GM19043 (cell line): ENCODE data around the gene ZFYVE26.

Source experiments
- ATAC-seq: cut with Tn5 transposase; IDR thresholded peaks from one replicate; pipeline ENCODE4 v1.9.1; 2021; ENCODE audit warnings: low read depth; ENCODE audit not compliant: unreplicated experiment

ZFYVE26 gene

DNA sequence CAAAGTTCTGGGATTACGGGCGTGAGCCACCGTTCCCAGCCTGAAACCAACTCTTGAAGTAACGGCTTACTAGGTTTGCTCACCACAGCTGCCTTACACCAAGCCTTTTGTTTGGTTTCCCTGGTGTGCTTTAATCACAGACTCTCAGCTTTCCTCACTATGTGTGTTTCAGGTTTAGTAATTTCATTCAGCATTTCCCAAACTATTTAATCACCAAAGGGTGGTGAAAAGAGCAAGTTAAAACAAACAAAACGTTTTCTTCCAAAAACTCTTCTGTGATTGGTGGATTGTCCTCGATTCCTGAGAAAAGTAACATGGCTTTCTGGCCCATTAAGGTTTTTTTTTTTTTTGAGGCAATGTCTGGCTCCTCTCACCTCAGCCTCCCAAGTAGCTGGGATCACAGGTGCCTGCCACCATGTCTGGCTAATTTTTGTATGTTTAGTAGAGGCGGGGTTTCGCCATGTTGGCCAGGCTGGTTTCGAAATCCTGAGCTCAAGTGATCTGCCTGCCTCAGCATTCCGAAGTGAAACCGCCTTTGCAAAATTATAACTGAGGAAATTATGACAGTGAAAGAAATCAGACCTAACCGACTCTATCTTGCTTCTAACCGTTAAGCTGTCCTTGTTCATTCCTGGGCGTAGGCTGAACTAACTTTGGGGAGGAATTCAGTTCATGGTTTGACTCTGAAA, 1.5 kb upstream of the ZFYVE26 start:
- ATAC-seq: no peak

DNA sequence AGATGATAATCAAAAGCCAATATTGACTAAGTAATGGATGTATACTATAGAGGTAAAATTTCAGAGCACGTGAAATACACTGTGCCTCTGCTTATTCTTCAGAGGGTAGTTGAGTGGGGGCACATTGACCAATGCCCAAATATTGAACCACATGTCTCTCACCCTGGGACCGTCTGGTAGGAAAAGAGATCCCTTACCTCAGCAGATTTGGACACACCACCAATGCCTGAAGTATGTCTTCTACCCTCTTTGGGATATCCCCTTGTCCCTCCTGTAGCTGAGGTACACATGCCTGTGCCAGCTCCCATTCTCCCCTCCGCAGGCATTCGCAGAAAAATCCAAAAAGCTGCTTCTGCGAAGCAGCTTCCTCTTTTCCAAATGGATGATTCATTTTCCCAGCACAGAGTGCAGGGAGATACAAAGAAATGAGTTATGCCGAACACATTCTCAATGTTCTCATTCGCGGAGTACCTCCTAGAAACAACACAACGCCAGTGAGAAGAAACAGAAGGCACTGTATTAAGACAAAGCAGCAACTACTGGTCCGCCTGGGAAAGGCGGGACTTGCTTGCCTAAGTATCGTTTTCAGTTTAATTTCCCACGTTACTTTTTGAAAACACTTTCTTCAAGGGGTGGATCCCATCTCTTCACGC, 691 bp downstream of the ZFYVE26 start:
- ATAC-seq: no peak

DNA sequence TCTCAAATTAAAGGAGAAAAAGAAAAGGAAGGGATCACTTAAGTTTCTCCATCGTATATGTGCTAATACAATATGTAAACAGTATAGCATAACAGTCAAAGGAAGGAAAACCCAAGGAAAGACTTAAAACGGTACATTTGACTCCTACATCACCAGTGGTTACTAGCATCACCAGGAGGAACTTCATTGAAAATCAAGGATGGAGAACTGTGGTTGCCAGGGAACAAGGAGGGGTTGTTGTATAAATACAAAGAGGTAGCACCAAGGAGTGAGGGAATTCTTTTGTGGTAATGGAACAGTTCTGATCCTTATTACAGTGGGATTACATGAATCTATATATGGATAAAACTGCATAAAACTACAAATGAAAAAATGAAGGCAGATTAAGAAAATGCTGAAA, 1.6 kb downstream of the ZFYVE26 start:
- no peak for ATAC-seq

DNA sequence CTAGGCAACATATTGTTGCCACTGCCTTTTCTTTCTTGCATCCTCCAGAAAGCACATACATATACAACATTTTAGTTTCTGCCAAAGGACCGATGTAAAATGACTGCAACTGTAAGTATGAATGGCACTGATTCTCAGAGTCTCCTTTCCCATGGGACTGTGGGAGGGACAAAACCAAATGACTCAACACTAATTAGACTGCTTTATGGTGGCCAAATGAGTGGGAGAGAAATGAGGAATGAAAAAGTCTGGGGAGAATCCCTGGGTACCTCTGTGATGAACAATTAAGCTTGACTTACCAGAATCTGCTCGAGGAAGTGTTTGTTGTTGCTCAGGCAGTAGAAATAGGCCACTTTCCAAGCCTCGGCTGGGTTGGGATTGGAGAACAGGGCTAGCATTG, 10.1 kb downstream of the ZFYVE26 start:
- ATAC-seq: no peak

DNA sequence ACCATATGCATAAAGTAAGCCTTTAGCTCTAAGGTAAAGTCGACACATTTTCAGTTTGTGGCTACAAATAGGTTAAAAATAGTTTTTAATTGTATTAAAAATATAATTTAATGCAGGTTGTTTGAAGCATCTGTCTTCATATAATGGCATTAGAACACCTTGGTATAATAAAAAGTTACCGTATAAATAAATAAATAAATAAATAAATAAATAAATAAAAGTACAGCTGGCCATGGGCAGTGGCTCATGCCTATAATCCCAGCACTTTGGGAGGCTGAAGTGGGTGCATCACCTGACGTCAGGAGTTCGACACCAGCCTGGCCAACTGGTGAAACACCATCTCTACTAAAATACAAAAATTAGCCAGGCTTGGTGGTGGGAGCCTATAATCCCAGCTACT, 15.6 kb downstream of the ZFYVE26 start:
- no peak for ATAC-seq

DNA sequence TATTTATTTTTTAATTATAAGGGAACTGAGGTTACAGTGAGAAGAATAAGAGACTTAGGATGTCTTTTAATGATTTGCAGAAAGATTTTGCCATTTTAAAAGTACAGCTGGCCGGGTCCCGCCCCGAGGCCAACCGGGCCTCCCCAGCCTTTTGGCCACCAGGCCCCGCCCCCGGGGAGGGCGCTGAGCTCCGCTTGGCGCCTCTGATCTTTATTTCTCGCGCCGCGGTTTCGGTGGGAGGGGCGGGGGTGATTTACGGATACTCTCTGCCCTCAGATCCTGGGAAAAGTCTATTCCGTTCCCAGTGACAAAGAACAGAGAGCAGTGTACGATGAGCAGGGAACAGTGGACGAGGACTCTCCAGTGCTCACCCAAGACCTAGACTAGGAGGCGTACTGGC, 17.7 kb downstream of the ZFYVE26 start:
- no peak for ATAC-seq

DNA sequence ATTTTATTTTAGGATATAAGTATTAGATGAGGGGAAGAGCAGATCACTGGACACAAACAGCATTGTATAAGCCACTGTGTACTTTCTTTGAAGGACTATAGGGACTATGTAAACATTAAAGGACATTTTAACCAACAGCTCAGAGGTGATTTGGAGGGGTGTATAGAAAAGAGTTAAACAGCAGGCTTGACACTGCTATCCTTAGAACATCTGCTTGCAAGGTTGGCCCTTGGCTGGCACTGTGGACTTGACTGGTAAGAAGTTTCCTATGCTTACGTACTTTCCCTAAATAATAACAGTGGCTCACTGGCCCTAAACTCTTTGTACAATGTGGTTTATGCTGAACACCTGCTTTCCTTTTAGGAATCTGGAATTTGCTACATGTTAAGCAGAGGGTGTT, 28.7 kb downstream of the ZFYVE26 start:
- no peak for ATAC-seq

DNA sequence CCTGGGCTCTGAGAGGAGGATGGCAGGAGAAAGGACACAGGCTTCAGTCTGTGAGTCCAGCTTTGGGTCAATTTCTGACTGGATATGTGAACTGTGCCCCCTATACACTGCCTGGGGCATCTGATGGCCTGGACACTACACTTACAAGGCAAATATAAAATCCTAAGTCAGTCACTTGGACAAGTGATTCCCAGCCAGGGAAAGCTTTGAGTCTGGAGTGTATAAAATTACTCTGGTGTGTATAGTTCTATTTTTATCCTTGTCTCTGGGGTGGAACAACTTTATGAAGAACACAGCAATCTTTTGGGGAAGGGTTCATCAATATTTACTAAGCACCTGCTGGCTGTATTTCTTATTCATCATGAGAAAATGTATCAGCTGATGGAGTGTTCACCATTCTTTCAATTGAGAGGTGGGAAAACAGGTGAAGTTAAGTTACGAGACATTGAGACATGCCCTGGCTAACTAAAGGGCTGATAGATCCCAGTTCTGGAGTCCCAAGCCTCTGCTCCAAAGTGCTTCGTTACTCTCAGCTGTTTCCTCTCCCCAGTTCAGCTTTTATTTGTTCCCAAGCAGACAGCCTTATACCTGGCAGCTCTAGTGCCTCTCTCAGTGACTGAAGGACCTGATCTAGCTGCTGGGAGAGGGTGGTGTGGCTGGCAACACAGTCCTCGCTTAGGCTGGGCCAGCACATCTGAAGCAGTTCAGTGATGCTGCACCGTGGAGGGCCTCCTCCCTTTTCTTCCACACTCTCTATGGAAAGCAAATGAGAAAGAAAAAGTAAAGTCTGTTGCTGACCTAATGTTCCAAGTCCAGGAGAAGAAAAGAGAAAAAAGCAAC, 30.9 kb downstream of the ZFYVE26 start:
- no peak for ATAC-seq

DNA sequence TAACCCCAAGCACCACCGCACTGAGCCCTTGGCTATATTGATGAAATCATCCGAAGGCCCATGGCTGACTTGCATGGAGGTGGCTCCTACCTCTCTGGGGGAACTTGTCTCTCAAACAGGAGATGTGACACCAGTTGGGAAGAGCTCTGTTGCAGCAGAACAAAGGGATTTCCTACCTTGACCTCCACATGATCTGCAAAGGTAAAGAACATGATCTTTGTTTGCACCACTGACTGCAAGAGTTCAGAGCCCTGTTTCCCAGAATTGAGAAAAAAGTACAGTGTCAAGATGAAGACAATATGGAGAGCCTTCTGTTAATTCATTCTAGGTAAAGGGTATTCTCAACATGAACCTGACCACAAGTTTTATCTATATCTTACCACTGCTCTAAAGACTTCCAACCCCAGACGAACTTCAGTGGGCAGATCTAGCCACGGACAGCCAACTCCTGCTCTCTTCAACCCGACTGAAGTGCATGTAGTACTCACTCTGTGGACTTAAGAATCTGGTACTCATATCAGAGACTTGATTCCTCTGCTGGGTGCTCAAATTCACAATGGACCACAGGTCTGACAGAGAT, 32.1 kb downstream of the ZFYVE26 start:
- ATAC-seq: no peak

DNA sequence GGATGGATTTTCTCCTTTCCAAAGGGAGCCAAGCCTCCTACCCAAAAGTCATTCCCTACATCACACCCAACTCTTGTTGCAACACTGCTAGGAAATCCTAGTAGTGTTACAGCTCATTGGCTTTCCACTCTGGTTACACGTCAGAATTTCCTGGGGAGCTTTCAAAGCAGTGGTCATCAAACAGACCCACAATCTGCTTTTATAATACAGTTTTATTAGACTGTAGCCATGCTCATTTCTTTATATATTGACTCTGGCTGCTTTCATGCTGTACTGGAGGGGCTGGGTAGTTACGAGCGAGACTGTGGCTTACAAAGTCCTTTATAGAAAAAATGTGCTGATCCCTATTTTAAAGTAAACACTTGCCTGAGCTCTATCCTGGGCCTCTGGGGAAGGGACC, 34.3 kb downstream of the ZFYVE26 start:
- no peak for ATAC-seq

DNA sequence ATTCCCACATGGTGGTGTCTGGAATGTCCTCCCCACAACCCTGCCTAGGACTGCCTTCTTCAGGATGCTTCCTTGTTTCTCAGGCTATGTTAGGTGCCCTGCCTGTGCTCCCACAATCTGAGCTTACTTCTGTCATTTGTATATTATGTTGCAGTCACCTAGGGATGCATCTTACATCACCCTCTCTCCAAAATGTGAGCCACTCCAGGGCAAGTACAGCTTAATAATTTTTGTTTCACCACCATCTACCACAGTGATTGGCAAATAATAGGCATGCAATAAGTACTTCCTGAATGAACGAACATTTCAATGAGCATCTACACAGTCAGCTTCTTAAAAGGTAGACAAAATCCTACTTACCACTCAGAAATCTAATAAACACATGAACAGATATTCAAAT, 37.6 kb downstream of the ZFYVE26 start:
- ATAC-seq: no peak

DNA sequence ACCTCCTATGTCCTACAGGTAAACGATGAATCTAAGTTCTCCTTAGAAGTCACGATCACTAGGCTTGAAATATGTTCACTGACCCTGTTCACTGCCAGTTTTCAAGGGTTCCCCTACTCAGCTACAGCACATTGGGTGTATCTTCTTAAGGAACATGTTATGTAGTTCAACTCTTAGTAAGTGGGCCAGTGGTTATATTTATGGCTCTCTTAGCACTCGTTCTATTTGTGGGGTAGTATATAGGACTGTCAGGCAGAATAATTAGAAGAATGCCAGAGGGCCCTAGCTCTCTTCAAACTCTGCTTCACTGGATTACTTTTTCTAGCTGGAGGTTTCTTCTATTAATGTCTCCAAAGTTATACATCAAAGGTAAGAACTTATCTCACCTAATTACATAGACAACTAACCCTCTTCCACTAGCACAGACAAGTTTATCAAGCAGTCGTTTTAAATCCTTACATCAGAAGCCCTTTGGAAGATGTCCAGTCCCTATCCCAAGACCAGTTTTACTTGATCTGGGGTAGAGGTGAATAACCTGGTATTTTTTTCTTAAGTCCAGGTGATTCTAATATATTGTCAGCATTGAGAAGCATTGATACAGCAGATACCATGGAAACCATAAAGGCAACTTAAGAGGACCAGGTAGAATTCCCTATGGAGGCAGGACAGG, 39.6 kb downstream of the ZFYVE26 start:
- ATAC-seq: no peak

DNA sequence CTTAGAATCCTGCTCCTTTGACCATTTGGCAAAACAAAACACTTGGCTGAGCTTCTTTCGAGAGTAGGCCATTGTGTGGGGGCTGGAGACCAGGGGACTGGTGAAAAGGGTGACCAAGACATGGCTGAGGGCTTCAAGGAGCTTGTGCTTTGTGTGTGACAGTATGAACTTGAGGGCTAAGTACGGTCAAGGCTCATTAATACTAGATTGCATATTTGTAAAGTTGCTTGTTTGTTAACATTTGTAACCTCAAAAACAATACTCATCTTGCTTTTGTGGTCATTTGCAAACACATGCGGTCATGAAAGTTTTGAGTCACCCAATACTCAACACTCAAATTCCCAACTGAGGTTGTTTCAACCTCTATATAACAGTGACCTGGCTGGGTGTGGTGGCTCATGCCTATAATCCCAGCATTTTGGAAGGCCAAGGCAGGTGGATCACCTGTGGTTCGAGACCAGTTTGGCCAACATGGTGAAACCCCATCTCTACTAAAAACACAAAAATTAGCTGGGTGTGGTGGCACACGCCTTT, 42.5 kb downstream of the ZFYVE26 start:
- no peak for ATAC-seq

DNA sequence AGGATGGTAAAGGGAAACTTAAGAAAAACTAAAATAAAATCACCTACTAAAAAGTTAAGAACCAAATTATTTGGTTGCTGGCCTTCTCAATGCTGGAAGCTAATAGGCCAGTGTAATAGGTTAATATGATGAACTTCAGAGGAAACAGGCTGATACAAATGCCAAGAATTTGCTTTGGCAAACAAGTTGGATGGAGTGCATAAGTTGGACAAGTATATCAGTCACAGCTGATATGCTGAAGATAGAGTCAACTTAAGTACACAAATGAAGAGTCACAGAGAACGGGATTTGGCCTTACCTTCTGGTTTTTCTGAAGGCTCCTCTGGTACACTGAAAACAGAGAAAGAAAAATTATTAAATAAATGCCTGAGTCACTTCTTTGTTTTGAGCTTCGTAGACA, 48.2 kb downstream of the ZFYVE26 start:
- ATAC-seq: no peak

DNA sequence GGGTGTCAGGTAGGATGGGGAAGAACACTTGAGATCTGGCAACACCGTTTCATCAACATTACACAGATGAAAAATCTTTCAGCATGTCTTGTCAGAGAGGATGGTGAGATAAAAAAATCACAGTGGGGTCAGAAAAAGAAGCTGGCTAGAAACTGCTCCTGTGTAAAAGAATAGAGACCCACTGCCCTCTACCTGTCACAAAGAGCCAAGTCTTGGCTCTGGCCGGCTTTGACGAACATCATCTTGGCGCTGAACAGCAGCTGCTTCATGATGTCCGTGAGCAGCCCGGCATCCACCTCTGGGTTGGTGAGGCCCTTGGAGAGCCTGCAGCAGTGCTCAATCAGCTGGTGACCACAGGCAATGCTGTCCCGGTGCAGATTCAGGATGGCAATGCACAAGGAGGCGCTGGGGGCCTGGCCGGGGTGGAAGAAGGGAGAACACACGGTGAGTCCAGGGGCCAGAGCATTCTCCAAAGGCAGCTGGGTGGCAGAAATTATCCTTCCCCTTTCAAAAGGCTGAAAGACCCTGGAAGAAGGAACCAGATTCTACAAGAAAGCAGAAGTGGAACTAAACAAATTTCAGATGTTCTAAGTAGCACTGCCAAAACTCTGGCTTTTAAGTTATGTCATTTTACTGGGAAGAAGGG, 50.2 kb downstream of the ZFYVE26 start:
- no peak for ATAC-seq

DNA sequence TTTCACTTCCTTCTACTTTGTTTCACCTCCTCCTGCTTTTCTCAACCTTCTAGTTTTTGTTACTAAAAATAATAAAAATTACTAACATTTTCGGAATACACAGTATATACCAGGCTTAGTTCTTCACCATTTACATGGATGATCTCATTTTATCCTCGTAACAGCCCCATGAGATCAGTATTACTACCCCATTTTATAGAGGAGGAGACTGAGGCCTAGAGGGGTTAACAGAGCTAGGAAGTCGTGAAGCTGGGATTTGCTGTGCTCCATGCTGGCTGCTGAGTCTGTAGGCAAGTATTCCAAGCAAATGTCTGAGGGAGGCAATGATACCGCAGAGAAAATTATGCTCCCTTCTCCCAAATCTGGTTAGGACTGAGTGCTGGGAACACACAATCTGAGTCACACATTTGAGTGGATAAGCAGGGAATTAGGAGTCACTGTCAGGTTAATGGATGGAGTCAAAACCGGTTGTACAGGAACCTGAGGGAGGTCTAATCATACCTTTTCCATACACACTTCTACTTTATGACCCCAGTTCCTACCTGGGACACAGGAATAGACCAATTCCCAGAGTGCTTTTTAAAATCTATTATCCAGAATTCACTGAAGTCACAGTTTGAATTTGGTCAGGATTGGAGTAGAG, 51.1 kb downstream of the ZFYVE26 start:
- ATAC-seq: no peak

DNA sequence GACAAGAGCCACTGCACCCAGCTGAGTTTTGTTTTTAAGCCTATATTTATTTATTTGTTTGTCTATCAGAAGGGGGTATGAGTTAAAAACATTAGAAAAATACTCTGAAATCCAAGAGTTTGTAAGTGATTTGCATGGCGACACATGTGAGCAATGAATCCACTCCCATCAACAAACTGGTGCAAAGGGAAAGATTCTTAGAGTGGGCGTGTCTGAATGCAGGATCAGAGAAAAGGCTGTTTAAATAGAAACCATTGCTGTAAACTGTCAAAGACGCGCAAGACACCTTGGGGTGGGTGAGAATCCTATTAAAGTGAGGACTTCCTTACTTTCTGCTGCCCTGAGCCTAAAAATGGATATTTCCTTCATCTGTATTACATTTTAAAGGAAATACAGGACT, 51.9 kb downstream of the ZFYVE26 start:
- no peak for ATAC-seq

DNA sequence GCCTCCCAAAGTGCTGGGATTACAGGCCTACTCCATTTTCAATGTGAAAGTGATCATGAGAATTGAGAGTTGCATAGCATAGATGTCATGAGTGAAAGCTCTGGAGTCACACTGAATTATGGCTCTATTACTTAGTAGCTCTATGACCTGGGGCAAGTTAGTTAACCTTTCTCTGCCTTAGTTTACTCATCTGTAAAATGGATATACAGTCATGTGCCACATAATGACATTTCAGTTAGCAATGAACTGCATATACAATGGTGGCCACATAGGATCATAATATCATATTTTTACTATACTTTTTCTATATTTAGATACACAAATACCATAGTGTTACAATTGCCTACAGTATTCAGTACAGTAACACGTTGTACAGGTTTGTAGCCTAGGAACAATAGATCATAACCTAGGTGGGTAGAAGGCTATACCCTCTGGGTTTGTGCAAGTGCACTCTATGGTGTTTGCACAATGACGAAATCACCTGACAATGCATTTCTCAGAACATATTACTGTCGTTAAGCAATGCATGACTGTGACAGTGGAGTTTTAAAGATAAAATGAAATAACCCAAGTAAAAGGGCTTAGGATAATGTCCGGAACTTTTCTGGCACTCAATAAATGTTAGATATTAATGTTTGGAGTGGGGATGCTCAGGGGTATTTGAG, 53.1 kb downstream of the ZFYVE26 start:
- ATAC-seq: no peak

DNA sequence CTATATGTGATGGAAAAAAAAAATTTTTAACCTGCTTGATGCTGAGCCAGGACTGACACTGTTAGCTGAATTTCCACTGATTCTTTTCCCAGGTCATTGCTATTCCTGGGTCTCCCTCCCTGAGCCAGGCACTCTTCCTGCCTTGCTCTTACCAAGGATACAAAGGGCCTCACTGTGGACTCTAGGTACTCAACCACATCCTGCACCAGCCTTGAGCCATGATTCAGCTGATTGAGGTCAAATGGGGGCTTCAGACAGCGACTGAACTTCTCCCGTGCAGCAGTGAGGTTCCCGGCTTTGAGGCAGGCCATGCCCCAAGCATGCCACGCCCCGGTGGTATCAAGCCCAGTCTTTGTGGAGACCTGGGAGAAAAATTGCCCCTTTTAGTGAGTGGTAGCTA, 54.3 kb downstream of the ZFYVE26 start:
- ATAC-seq: no peak
